Coronary artery (tissue), 2 donors: Measurements from ENCODE around the gene HIVEP2.
A peak's percentile ranks its signal among the peaks of the same experiment; 100 is the strongest.

Experiments
- DNase-seq: peaks from one replicate; pipeline ENCODE4 v3.0.0-alpha.2; 2017; ENCODE audit warnings: low spot score
- H3K27ac ChIP-seq, 2 donors: fragments of 200-600 bp; sonication (generic); one replicate each; pipeline ENCODE4 v1.5.1; 2016 to 2019
- H3K4me3 ChIP-seq: fragments of 200-600 bp; sonication (generic); 2 replicates; pipeline ENCODE4 v1.5.1; 2016; ENCODE audit warnings: mild to moderate bottlenecking, moderate library complexity
- CTCF ChIP-seq: fragments of 200-600 bp; sonication (generic); IDR thresholded peaks from one replicate; pipeline ENCODE4 v1.5.1; 2019; ENCODE audit warnings: antibody characterized with exemption

The HIVEP2 gene

GRCh38 chr6:142867988-142868812 is 76.8 kb downstream of the HIVEP2 start:
- DNase-seq: no peak
- Histone ChIP-seq H3K4me3 (peak overlapping the region; percentile 50), H3K27ac (no peak overlapping the region)
- TF ChIP-seq CTCF: no peak

DNA sequence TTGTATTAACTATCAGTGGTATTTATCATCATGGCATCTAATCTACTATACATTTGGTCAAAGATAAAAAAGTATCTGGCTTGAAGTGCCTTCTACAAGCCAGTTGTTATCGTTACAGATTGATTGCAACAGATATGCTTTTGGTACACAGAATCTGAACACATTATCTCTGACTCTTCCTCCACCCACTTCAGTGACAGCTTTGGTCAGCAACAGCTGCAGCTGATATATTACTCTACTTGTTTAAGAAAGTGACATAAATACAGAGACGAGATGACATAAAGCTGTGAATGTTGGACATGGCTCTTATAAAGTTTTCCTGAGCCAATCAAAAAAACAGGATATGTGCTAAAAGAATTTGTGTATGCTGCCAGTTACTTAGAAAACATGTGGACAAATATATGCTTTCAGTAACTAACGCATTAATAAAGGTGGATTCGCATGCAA is 77.6 kb downstream of the HIVEP2 start:
- DNase-seq: no peak
- Histone ChIP-seq H3K4me3 (no peak overlapping the region), H3K27ac (no peak overlapping the region)
- no peak for TF ChIP-seq CTCF

DNA sequence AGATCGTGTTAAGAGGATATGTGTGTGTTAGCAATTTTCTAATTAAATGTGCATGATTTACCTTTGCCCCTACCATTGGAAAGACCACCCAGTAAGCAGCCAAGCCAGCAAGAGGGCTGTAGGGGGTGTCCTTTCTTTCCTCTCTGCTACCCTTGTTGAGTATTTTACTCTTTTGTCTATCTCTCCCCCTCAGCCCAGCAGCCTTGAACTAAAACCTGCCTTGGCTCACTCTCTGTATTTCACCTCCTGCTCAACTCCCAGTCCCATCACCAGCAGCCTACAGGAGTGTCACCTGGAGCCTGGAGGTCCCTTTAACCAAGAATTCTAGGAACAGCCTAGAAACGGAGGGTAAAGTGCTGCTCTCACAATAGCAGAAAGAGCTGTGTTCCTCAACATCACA is 81.0 kb downstream of the HIVEP2 start:
- no peak overlapping the region for H3K4me3 ChIP-seq
- no peak for DNase-seq
- TF ChIP-seq CTCF: no peak
- no peak overlapping the region for H3K27ac ChIP-seq

DNA sequence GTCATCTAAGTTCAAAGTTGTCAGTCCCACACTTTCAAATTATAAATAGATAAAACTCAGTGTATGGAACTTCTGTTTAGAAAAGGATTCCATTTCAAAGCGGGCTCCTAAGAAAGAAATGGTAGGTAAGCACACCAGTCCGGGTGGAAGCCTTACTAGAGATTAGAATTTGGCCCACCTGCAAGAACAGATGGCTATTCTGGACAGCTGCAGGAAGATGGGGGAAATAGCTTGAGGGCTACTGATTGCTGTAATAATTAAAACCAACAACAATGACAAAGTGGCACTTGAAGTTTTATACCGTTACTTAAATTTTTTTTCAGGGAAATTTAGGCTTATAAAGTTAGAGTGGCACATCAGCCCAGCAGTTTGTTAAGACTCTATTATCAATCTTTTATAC is 83.3 kb downstream of the HIVEP2 start:
- TF ChIP-seq CTCF: no peak
- no peak for DNase-seq
- no peak overlapping the region for H3K27ac ChIP-seq

DNA sequence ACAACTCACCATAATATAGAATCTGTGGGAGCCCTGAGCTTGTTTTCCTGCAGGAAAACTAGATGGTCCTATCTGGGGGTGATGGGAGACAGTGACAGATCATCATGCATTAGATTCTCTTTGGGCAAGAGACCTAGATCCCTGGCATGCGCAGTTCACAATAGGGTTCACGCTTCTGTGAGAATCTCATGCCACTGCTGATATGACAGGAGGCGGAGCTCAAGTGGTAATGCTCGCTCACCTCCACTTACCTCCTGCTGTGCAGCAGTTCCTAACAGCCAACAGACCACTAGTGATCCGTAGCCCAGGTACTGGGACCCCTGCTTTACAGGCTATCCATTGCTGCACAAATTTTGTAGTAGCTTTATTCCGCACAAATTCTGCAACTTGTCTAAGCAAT is 84.5 kb downstream of the HIVEP2 start:
- DNase-seq: no peak
- H3K27ac ChIP-seq: no peak overlapping the region
- H3K4me3 ChIP-seq: no peak overlapping the region
- no peak for TF ChIP-seq CTCF

More for the DNA sequence above, 83.3 kb downstream of the HIVEP2 start:
- no peak overlapping the region for H3K4me3 ChIP-seq

DNA sequence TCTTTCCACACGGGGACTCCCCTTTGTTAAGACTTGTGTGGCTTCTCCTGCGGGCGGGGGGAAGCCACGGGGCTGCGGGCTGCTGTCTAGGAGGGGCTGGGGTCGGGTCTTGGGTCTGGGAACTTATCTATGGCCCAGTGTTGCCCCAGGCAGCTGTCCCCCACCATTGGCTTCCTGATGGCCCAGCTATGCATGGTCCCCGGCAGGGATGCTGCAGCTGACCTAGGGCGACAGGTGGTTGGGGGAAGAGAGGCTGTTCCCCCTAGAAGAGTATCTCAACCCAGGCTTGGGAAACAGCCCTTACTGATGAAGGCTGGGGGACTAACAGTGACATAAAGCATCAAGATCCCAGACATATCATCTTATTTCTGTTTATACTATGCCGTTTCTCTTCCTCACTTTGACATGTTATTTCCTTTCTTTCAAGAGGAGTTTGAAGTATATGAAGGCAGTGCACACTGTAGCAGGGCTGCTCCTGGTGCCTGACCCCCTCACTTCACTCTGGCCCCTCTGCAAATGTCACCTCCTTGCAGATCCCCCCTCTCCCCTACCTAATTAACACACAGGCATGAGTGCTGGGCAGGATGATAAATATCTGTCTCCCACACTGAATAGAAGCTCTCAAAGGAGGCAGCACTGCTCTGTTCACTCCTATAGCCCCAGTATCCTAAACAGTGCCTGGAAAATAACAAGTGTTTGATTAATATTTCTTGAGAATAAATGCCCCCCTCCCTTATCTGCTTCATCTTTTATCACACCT is 87.0 kb downstream of the HIVEP2 start:
- Histone ChIP-seq H3K4me3 (no peak overlapping the region), H3K27ac (no peak overlapping the region)
- no peak for DNase-seq

More for the DNA sequence above, 87.0 kb downstream of the HIVEP2 start:
- TF ChIP-seq CTCF: no peak
